Loucy (cell line): ENCODE results near the gene ACADL.
"Not testable (repeated sequence)": the region's sequence is repeated elsewhere in the genome, so short reads cannot be mapped to it uniquely, and the experiment has no call there.

Experiments
- H2AFZ ChIP-seq: fragments of 200-600 bp; sonication (generic); 2 replicates; pipeline ENCODE4 v1.6.0; 2016; ENCODE audit warnings: antibody characterized with exemption, mild to moderate bottlenecking, low read length, moderate library complexity
- H3F3A ChIP-seq: fragments of 200-600 bp; 2 replicates; pipeline ENCODE4 v1.6.0; 2016; ENCODE audit warnings: antibody characterized with exemption, low read depth, mild to moderate bottlenecking
- H3K27me3 ChIP-seq: fragments of 200-600 bp; sonication (generic); 2 replicates; pipeline ENCODE4 v1.6.1; 2014; ENCODE audit warnings: low read length, mild to moderate bottlenecking; ENCODE audit not compliant: insufficient read depth, poor library complexity, severe bottlenecking
- H3K36me3 ChIP-seq: fragments of 200-600 bp; sonication (generic); 2 replicates; pipeline ENCODE4 v1.6.1; 2016; ENCODE audit warnings: low read length; ENCODE audit not compliant: insufficient read depth
- H3K4me1 ChIP-seq: fragments of 200-600 bp; sonication (generic); 2 replicates; pipeline ENCODE4 v1.5.1; 2014; ENCODE audit warnings: low read length, mild to moderate bottlenecking; ENCODE audit not compliant: insufficient read depth, poor library complexity, severe bottlenecking
- H3K4me2 ChIP-seq: fragments of 200-600 bp; sonication (generic); 2 replicates; pipeline ENCODE4 v1.6.0; 2014; ENCODE audit warnings: antibody characterized with exemption, low read length, low read depth, mild to moderate bottlenecking; ENCODE audit not compliant: poor library complexity, severe bottlenecking
- H3K4me3 ChIP-seq: fragments of 200-600 bp; sonication (generic); 2 replicates; pipeline ENCODE4 v1.5.1; 2014; ENCODE audit warnings: low read length, mild to moderate bottlenecking, mixed read lengths; ENCODE audit not compliant: poor library complexity, severe bottlenecking
- H3K79me2 ChIP-seq: fragments of 200-600 bp; sonication (generic); 2 replicates; pipeline ENCODE4 v1.6.1; 2014; ENCODE audit warnings: low read length; ENCODE audit not compliant: insufficient read depth
- H3K9ac ChIP-seq: fragments of 200-600 bp; sonication (generic); 2 replicates; pipeline ENCODE4 v1.6.0; 2014; ENCODE audit warnings: mild to moderate bottlenecking, low read depth, low read length, moderate library complexity; ENCODE audit not compliant: poor library complexity, severe bottlenecking
- H3K9me2 ChIP-seq: fragments of 200-600 bp; sonication (generic); replicated peaks from 2 replicates; pipeline ENCODE4 v1.6.1; 2016; ENCODE audit warnings: low read depth, low read length, mixed read lengths
- H3K9me3 ChIP-seq: fragments of 200-600 bp; sonication (generic); 2 replicates; pipeline ENCODE4 v1.6.1; 2014; ENCODE audit warnings: mild to moderate bottlenecking, antibody characterized with exemption, low read length, low read depth; ENCODE audit not compliant: insufficient read depth
- H4K20me1 ChIP-seq: fragments of 200-600 bp; sonication (generic); 2 replicates; pipeline ENCODE4 v1.6.0; 2014; ENCODE audit warnings: antibody characterized with exemption, low read length, mild to moderate bottlenecking; ENCODE audit not compliant: insufficient read depth, poor library complexity, severe bottlenecking
- CTCF ChIP-seq: fragments of 200-600 bp; sonication (generic); conservative IDR thresholded peaks from 2 replicates; pipeline ENCODE4 v1.5.1; 2014; ENCODE audit warnings: mild to moderate bottlenecking, antibody characterized with exemption, low read length
- EZH2phosphoT487 ChIP-seq: fragments of 200-600 bp; IDR thresholded peaks from 2 replicates; pipeline ENCODE4 v1.6.1; 2018; ENCODE audit warnings: antibody characterized with exemption, mild to moderate bottlenecking, moderate library complexity, borderline replicate concordance

Gene ACADL

GRCh38 chr2:210180477-210180876, 44.8 kb downstream of the ACADL start:
- Histone ChIP-seq H3K27me3 (no peaks in the 10 kb centered on the region), H3K79me2 (no peaks in the 10 kb centered on the region), H3K9me3 (no peaks in the 10 kb centered on the region), H2AFZ (no peak overlapping the region), H3K9ac (no peak overlapping the region), H3K4me1 (no peaks in the 10 kb centered on the region), H3K4me3 (no peak overlapping the region), H3F3A (no peaks in the 10 kb centered on the region), H3K9me2 (no peaks in the 10 kb centered on the region), H3K36me3 (no peaks in the 10 kb centered on the region), H3K4me2 (no peak overlapping the region), H4K20me1 (no peaks in the 10 kb centered on the region)
- TF ChIP-seq CTCF, result no peak
- TF ChIP-seq EZH2phosphoT487, result no peak

- no peaks in the 10 kb centered on the region for H3F3A ChIP-seq
- TF ChIP-seq EZH2phosphoT487, result no peak
- no peak for TF ChIP-seq CTCF
- no peak overlapping the region for H3K4me3 ChIP-seq
- no peaks in the 10 kb centered on the region for H3K36me3 ChIP-seq
- H3K27me3 ChIP-seq, result no peaks in the 10 kb centered on the region
- no peaks in the 10 kb centered on the region for H3K79me2 ChIP-seq
- no peaks in the 10 kb centered on the region for H3K4me1 ChIP-seq
- no peak overlapping the region for H3K9ac ChIP-seq
- no peaks in the 10 kb centered on the region for H4K20me1 ChIP-seq
- no peak overlapping the region for H3K4me2 ChIP-seq
- no peaks in the 10 kb centered on the region for H3K9me3 ChIP-seq
- no peaks in the 10 kb centered on the region for H3K9me2 ChIP-seq
- no peak overlapping the region for H2AFZ ChIP-seq
Observed at GRCh38 chr2:210179351-210179990, 45.8 kb downstream of the ACADL start.

- Histone ChIP-seq H3F3A (no peaks in the 10 kb centered on the region), H4K20me1 (no peaks in the 10 kb centered on the region), H3K27me3 (no peaks in the 10 kb centered on the region), H3K4me1 (no peaks in the 10 kb centered on the region), H3K9ac (no peak overlapping the region), H3K4me2 (no peak overlapping the region), H3K9me2 (no peaks in the 10 kb centered on the region), H3K79me2 (no peaks in the 10 kb centered on the region), H3K36me3 (no peaks in the 10 kb centered on the region), H3K9me3 (no peaks in the 10 kb centered on the region), H3K4me3 (no peak overlapping the region), H2AFZ (no peak overlapping the region)
- TF ChIP-seq EZH2phosphoT487, result no peak
- TF ChIP-seq CTCF, result no peak
Observed at GRCh38 chr2:210177769-210178168, 47.5 kb downstream of the ACADL start.

- H2AFZ ChIP-seq, H3K36me3 ChIP-seq, H3F3A ChIP-seq, H3K9ac ChIP-seq, H3K4me1 ChIP-seq, H3K9me2 ChIP-seq, H3K27me3 ChIP-seq, H3K79me2 ChIP-seq, H3K9me3 ChIP-seq, H4K20me1 ChIP-seq, H3K4me2 ChIP-seq, H3K4me3 ChIP-seq: not testable (repeated sequence)
Observed at GRCh38 chr2:210177115-210177514, 48.1 kb downstream of the ACADL start.
